Right lobe of liver (tissue), 4 donors: ENCODE results near the gene KISS1R.

Experiments used
- POLR2A ChIP-seq: fragments of 450-650 bp; IDR thresholded peaks from one replicate; pipeline ENCODE4 v1.6.1; 2017; ENCODE audit warnings: antibody characterized with exemption, mild to moderate bottlenecking
- TF ChIP-seq, protein P1 (sequence below), 4 donors: fragments of 200-600 bp in 3 of 4; fragments of 450-650 bp in 1 of 4; IDR thresholded peaks; one replicate each; pipeline versions ENCODE4 v1.5.1 to v1.8.0; 2016 to 2022; ENCODE audit warnings: antibody characterized with exemption in 4 of 4, mild to moderate bottlenecking in 2 of 4
- donor health status: DM: no; HTN: no; CAD: no.
- donor health status: DM: no; HTN: no; CAD: no.
- donor health status: DM: no; HTN: yes; CAD: no.

DNA sequence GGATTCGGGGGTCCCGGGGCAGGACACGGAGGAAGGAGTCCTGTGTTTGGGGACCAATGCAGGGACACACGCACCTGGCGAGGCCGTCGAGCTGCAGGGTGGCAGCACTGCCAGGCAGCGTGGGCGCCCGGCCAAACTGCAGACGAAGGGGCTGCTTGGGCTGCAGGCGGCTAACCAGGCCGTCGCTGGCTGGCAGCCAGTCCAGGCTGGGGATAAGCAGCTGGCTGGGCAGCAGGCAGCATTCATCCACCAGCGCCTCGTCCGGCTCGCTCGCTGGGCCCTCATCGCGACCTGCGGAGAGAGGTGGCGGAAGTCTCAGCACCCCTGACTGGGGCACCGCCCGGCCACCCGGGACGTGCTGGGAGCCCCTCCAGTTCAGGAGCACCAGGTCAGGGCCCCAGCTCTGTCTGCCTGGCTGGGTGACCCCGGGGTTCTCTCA, 46.2 kb upstream of the KISS1R start:
- TF ChIP-seq, protein P1, sequence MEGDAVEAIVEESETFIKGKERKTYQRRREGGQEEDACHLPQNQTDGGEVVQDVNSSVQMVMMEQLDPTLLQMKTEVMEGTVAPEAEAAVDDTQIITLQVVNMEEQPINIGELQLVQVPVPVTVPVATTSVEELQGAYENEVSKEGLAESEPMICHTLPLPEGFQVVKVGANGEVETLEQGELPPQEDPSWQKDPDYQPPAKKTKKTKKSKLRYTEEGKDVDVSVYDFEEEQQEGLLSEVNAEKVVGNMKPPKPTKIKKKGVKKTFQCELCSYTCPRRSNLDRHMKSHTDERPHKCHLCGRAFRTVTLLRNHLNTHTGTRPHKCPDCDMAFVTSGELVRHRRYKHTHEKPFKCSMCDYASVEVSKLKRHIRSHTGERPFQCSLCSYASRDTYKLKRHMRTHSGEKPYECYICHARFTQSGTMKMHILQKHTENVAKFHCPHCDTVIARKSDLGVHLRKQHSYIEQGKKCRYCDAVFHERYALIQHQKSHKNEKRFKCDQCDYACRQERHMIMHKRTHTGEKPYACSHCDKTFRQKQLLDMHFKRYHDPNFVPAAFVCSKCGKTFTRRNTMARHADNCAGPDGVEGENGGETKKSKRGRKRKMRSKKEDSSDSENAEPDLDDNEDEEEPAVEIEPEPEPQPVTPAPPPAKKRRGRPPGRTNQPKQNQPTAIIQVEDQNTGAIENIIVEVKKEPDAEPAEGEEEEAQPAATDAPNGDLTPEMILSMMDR (IDR thresholded peaks at IDR 0.05): no peak
- no peak for TF ChIP-seq POLR2A
